ENCODE results near the gene MAGI1.

Gene MAGI1

GRCh38 chr3:65350801-65351476 is 687.8 kb downstream of the MAGI1 start:
- no peak for DNase-seq (ENCODE audit: low read depth)

GRCh38 chr3:65348398-65348995 is 690.2 kb downstream of the MAGI1 start:
- DNase-seq (ENCODE audit: low read depth), result no peak

- DNase-seq (ENCODE audit: low read depth), result no peak
Observed at GRCh38 chr3:65347166-65347565, 691.6 kb downstream of the MAGI1 start.

- DNase-seq (ENCODE audit: low read depth), result no peak
Observed at GRCh38 chr3:65344846-65345245, 693.9 kb downstream of the MAGI1 start.

- no peak for DNase-seq (ENCODE audit: low read depth)
Observed at GRCh38 chr3:65344444-65344843, 694.3 kb downstream of the MAGI1 start.

GRCh38 chr3:65343736-65344135 is 695.0 kb downstream of the MAGI1 start:
- no peak for DNase-seq (ENCODE audit: low read depth)

- DNase-seq (ENCODE audit: low read depth), result no peak
Observed at GRCh38 chr3:65343026-65343425, 695.7 kb downstream of the MAGI1 start.

- DNase-seq (ENCODE audit: low read depth), result no peak
Observed at GRCh38 chr3:65342084-65342683, 696.5 kb downstream of the MAGI1 start.

- no peak for DNase-seq (ENCODE audit: low read depth)
Observed at GRCh38 chr3:65339192-65339740, 699.5 kb downstream of the MAGI1 start.

GRCh38 chr3:65338571-65338970 is 700.1 kb downstream of the MAGI1 start:
- DNase-seq (ENCODE audit: low read depth), result no peak

GRCh38 chr3:65335587-65335986 is 703.1 kb downstream of the MAGI1 start:
- no peak for DNase-seq (ENCODE audit: low read depth)

- DNase-seq (ENCODE audit: low read depth), result no peak
Observed at GRCh38 chr3:65334045-65334665, 704.6 kb downstream of the MAGI1 start.

GRCh38 chr3:65331730-65332129 is 707.0 kb downstream of the MAGI1 start:
- DNase-seq (ENCODE audit: low read depth), result no peak

- no peak for DNase-seq (ENCODE audit: low read depth)
Observed at GRCh38 chr3:65330072-65330471, 708.6 kb downstream of the MAGI1 start.

- no peak for DNase-seq (ENCODE audit: low read depth)
Observed at GRCh38 chr3:65328148-65328547, 710.6 kb downstream of the MAGI1 start.

GRCh38 chr3:65326574-65326973 is 712.1 kb downstream of the MAGI1 start:
- DNase-seq (ENCODE audit: low read depth), result no peak

GRCh38 chr3:65322910-65323309 is 715.8 kb downstream of the MAGI1 start:
- DNase-seq (ENCODE audit: low read depth), result no peak

GRCh38 chr3:65318231-65318630 is 720.5 kb downstream of the MAGI1 start:
- DNase-seq (ENCODE audit: low read depth), result no peak

GRCh38 chr3:65314916-65315315 is 723.8 kb downstream of the MAGI1 start:
- DNase-seq (ENCODE audit: low read depth), result no peak

- DNase-seq (ENCODE audit: low read depth), result no peak
Observed at GRCh38 chr3:65314269-65314668, 724.4 kb downstream of the MAGI1 start.

GRCh38 chr3:65313666-65314065 is 725.1 kb downstream of the MAGI1 start:
- no peak for DNase-seq (ENCODE audit: low read depth)

GRCh38 chr3:65305836-65306235 is 732.9 kb downstream of the MAGI1 start:
- no peak for DNase-seq (ENCODE audit: low read depth)
